Pons (tissue), 1 donor: Measurements from ENCODE around the gene NRN1L.
"Not testable (repeated sequence)": the region's sequence is repeated elsewhere in the genome, so short reads cannot be mapped to it uniquely, and the experiment has no call there.

Source experiments
- DNase-seq: peaks from one replicate; pipeline ENCODE4 v3.0.0-alpha.2; 2016; ENCODE audit warnings: low spot score

NRN1L gene

GRCh38 chr16:67860589-67861398, 23.9 kb upstream of the NRN1L start:
- DNase-seq: no peak

GRCh38 chr16:67861877-67862276, 22.8 kb upstream of the NRN1L start:
- DNase-seq: no peak

GRCh38 chr16:67862623-67863583, 21.8 kb upstream of the NRN1L start:
- no peak for DNase-seq

GRCh38 chr16:67864044-67864443, 20.6 kb upstream of the NRN1L start:
- not testable (repeated sequence) for DNase-seq

- no peak for DNase-seq
These were observed 20.1 kb upstream of the NRN1L start for GRCh38 chr16:67864594-67864993.

GRCh38 chr16:67865318-67865717, 19.4 kb upstream of the NRN1L start:
- DNase-seq: no peak

- DNase-seq: no peak
These were observed 16.4 kb upstream of the NRN1L start for GRCh38 chr16:67868290-67868689.

GRCh38 chr16:67869653-67870052, 15.0 kb upstream of the NRN1L start:
- DNase-seq: no peak

- no peak for DNase-seq
These were observed 13.4 kb upstream of the NRN1L start for GRCh38 chr16:67871256-67871655.

GRCh38 chr16:67872131-67872630, 12.5 kb upstream of the NRN1L start:
- no peak for DNase-seq

GRCh38 chr16:67872631-67873434, 11.9 kb upstream of the NRN1L start, which contains the start of gene EDC4:
Gene EDC4, plus strand, starts transcription at chr16:67873052. Its CDS starts 210 bp downstream, at chr16:67873262.
- no peak for DNase-seq

GRCh38 chr16:67873435-67874370, 11.0 kb upstream of the NRN1L start:
- DNase-seq: no peak

GRCh38 chr16:67874372-67874771, 10.3 kb upstream of the NRN1L start:
- no peak for DNase-seq

GRCh38 chr16:67877064-67877463, 7.6 kb upstream of the NRN1L start:
- no peak for DNase-seq

GRCh38 chr16:67878232-67878631, 6.5 kb upstream of the NRN1L start:
- DNase-seq: no peak

- DNase-seq: no peak
These were observed 5.8 kb upstream of the NRN1L start for GRCh38 chr16:67878846-67879245.

GRCh38 chr16:67879462-67879861, 5.2 kb upstream of the NRN1L start:
- no peak for DNase-seq

GRCh38 chr16:67879936-67880335, 4.7 kb upstream of the NRN1L start:
- no peak for DNase-seq

GRCh38 chr16:67880584-67880983, 4.1 kb upstream of the NRN1L start:
- DNase-seq: no peak

- DNase-seq: peak; percentile 80
These were observed 3.0 kb upstream of the NRN1L start for GRCh38 chr16:67881621-67882161.
